Fibroblast of villous mesenchyme (primary cell): ENCODE measurements around the gene MLXIP. TPM values are rescaled to one million over a fixed set of nuclear protein-coding genes. Genes with fewer than 3 reads are reported as not detected.

Experiments used
- DNase-seq: peaks from one replicate; pipeline ENCODE4 v3.0.0-alpha.2; 2010; ENCODE audit warnings: low read depth
- H3K4me3 ChIP-seq: 2 replicates; pipeline ENCODE4 v1.5.1; 2011; ENCODE audit warnings: low read depth, mild to moderate bottlenecking, low read length
- total RNA-seq: library from RNA; depleted of rRNA; stranded (reverse); fragments of >200 nt; gene quantifications from 2 replicates; pipeline ENCODE4 v1.2.3, GENCODE V29; 2012
- TF ChIP-seq, protein P1 (sequence below): IDR thresholded peaks from 2 replicates; pipeline ENCODE4 v1.5.1; 2012; ENCODE audit warnings: low read depth, mild to moderate bottlenecking, low read length; ENCODE audit not compliant: insufficient read depth

MLXIP gene
- total RNA-seq, 1 donor, result 16.4 TPM

DNA sequence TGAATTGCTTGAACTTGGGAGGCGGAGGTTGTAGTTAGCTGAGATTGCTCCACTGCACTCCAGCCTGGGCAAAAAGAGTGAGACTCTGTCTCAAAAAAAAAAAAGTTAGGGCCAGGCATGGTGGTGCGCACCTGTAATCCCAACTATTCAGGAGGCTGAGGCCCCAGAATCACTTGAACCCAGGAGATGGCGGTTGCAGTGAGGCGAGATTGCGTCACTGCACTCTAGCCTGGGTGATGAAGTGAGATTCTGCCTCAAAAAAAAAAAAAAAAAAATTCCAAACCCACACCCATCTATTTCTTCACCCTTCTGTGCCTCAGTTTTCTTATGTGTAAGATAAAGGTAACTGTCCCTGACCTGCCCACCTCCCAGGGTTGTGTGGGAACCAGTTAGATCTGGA lies 11.0 kb upstream of the MLXIP start:
- TF ChIP-seq, protein P1, sequence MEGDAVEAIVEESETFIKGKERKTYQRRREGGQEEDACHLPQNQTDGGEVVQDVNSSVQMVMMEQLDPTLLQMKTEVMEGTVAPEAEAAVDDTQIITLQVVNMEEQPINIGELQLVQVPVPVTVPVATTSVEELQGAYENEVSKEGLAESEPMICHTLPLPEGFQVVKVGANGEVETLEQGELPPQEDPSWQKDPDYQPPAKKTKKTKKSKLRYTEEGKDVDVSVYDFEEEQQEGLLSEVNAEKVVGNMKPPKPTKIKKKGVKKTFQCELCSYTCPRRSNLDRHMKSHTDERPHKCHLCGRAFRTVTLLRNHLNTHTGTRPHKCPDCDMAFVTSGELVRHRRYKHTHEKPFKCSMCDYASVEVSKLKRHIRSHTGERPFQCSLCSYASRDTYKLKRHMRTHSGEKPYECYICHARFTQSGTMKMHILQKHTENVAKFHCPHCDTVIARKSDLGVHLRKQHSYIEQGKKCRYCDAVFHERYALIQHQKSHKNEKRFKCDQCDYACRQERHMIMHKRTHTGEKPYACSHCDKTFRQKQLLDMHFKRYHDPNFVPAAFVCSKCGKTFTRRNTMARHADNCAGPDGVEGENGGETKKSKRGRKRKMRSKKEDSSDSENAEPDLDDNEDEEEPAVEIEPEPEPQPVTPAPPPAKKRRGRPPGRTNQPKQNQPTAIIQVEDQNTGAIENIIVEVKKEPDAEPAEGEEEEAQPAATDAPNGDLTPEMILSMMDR, result no peak
- no peak for DNase-seq
- no peak overlapping the region for H3K4me3 ChIP-seq

DNA sequence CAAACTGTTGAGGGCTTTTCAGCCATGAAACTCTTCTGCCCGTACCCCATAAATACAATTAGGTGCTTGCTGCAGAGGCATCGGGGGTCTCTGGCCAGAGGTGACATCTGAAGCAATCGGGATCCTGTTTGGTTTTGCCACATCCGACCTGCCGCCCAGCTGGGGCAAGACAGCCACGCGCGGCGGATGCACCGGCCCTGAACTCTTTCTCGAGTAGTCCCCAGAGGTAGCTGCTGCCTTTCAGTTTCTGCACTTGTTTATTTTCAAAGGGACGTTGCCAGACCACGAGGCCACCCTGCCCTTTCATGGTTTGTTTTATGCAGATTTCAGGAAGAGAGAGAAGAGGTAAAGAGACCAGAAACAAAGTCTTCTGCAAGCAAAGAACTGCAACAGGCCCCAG lies 10.6 kb upstream of the MLXIP start:
- peak; percentile 73 for DNase-seq
- TF ChIP-seq, protein P1, result no peak
- H3K4me3 ChIP-seq, result no peak overlapping the region

DNA sequence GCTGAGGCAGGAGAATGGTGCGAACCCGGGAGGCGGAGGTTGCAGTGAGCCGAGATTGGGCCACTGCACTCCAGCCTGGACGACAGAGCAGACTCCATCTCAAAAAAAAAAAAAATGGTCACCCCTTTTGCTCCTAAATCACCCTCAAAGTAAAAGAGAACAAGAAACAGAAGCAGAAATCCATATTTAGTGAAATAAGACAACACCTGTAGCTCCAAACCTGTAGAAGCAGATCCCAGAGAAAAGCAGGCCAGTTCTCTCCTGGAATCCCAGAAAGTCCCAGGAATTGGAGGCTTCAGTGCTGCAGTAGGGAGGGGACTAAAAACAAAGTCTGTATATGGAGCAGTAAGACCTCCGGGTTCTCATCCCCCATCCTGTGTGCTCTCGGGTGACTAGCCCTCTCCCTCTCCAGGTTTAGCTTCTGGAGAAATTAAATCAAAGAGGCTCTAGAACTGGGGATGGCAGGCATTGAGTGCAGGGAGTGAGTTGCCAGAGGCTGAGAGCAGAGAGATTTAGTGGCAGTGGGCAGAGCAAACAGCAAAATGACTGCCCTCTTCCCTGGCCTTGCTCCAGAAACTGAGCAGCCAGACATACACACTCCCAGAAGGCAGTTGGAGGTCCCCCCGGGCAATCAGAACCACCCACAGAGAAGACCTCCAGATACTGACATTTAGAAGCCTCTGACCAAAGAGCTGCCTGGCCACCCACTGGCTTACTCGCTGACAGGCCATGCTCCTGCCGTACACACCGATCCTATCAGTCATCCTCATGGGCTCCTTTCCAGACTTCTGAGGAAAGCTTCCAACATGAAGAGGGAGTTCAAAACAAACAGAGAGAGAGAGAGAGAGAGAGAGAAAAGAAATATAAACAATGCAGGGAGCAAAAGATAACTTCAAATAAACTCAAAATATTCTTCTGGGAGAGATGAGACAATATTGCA lies 6.3 kb upstream of the MLXIP start:
- TF ChIP-seq, protein P1, result no peak
- no peak overlapping the region for H3K4me3 ChIP-seq
- peak; percentile 95 for DNase-seq

DNA sequence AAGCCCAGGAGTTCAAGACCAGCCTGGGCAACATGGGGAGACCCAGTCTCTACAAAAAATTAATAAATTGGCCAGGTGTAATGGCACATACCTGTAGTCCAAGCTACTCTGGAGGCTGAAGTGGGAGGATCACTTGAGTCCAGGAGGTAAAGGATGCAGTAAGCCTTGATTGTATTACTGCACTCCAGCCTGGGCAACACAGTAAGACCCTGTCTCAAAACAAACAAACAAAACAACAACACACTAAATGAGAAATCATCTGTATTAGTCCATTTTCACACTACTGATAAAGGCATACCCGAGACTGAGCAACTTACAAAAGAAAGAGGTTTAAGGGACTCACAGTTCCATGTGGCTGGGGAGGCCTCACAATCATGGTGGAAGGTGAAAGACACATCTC lies 4.7 kb upstream of the MLXIP start:
- H3K4me3 ChIP-seq, result no peak overlapping the region
- DNase-seq, result no peak
- TF ChIP-seq, protein P1, result no peak

DNA sequence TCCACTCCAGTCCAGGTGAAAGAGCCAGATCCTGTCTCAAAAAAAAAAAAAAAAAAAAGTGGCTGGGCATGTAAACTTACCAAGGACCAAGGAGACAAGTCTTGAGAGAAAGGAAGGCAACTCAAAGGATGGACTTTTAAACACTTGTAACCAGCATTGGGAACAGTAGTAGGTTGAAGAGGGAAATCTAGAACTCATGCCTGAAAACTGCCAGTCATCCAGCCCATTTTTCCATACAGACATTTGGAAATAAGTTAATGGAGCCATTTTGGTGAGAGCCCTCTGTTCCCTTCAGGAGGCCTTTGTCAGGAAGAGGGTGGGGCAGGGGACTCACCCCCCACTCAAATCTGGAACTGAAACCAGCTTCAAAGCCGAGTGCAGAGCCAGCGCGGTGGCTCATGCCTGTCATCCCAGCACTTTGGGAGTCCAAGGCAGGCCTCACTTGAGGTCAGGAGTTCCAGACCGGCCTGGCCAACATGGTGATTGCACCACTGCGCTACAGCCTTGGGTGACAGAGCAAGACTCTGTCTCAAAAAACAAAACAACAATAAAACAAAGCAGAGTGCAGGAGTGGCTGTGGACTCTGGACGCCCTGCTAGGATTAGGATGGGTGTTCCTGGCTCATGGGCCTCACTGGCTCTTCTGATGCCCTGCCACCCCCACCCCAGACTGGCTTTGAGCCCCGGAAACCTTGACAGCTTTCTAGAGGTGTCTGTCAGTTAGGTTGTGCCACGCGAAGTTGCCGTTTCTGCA lies 1.6 kb upstream of the MLXIP start:
- TF ChIP-seq, protein P1, result no peak
- DNase-seq, result no peak
- H3K4me3 ChIP-seq, result no peak overlapping the region

DNA sequence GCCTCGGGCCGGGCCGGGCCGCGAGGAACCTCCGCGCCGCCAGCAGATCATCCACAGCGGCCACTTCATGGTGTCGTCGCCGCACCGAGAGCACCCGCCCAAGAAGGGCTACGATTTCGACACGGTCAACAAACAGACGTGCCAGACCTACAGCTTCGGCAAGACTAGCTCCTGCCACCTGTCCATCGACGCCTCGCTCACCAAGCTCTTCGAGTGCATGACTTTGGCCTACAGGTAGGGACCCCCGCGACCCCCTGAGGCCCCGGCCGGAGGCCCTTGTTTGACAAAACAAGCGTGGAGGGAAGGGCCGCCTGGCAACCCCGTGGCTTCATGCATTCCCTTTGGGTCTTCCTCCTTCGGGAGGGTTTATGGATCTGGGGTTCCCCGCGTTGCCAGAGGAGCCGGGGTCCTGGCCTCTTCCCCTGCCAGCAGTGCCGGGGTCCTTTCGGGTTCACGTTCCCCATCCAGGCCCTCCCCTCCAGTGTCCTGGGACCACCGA lies 526 bp downstream of the MLXIP start:
- peak overlapping the region; percentile 87 for H3K4me3 ChIP-seq
- TF ChIP-seq, protein P1, result no peak
- DNase-seq, result peak; percentile 37
